ENCODE results near the gene PEX3. TPM values are rescaled to one million over a fixed set of nuclear protein-coding genes. Genes with fewer than 3 reads are reported as not detected.

Gene PEX3
- total and polyA plus RNA-seq, 8 donors: 2.8 to 9.6 (median 6.6) TPM

- Histone ChIP-seq H3K27ac (no peak overlapping the region), H3K4me1 (no peaks in the 10 kb centered on the region), H3K4me3 (no peak overlapping the region), H3K9me3 (no peaks in the 10 kb centered on the region), H3K36me3 (no peaks in the 10 kb centered on the region), H3K27me3 (no peaks in the 10 kb centered on the region)
- intact Hi-C loops (cut with DNase I): no loop called here
- no peak for ATAC-seq
- FAIRE-seq: no peak
- no peak for DNase-seq
- 94 to 97% methylated on average over 8 of the region's 8 CpGs for WGBS, 2 donors
- TF ChIP-seq, protein P1, sequence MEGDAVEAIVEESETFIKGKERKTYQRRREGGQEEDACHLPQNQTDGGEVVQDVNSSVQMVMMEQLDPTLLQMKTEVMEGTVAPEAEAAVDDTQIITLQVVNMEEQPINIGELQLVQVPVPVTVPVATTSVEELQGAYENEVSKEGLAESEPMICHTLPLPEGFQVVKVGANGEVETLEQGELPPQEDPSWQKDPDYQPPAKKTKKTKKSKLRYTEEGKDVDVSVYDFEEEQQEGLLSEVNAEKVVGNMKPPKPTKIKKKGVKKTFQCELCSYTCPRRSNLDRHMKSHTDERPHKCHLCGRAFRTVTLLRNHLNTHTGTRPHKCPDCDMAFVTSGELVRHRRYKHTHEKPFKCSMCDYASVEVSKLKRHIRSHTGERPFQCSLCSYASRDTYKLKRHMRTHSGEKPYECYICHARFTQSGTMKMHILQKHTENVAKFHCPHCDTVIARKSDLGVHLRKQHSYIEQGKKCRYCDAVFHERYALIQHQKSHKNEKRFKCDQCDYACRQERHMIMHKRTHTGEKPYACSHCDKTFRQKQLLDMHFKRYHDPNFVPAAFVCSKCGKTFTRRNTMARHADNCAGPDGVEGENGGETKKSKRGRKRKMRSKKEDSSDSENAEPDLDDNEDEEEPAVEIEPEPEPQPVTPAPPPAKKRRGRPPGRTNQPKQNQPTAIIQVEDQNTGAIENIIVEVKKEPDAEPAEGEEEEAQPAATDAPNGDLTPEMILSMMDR (IDR thresholded peaks at IDR 0.05): no peak
Observed at GRCh38 chr6:143490775-143491174, 40.2 kb downstream of the PEX3 start.

GRCh38 chr6:143496974-143497373 is 46.4 kb downstream of the PEX3 start:
- Histone ChIP-seq H3K4me3 (no peak overlapping the region), H3K27ac (no peak overlapping the region), H3K9me3 (no peaks in the 10 kb centered on the region), H3K4me1 (no peaks in the 10 kb centered on the region), H3K36me3 (peaks cover 0 to 15% (median 0%) of the 10 kb centered on the region in 3 donors), H3K27me3 (no peaks in the 10 kb centered on the region)
- 98 to 100% methylated on average over 1 of the region's 1 CpG for WGBS, 2 donors
- TF ChIP-seq, protein P1 (IDR thresholded peaks at IDR 0.05): no peak
- intact Hi-C loops (cut with DNase I): no loop called here
- FAIRE-seq (no peak), ATAC-seq (no peak), DNase-seq (no peak)

GRCh38 chr6:143498428-143498827 is 47.8 kb downstream of the PEX3 start:
- WGBS, 2 donors: 94 to 96% methylated on average over 4 of the region's 4 CpGs
- ATAC-seq (no peak), DNase-seq (no peak), FAIRE-seq (no peak)
- Histone ChIP-seq H3K27me3 (no peaks in the 10 kb centered on the region), H3K4me1 (no peaks in the 10 kb centered on the region), H3K27ac (no peak overlapping the region), H3K36me3 (peaks cover 0 to 15% (median 0%) of the 10 kb centered on the region in 3 donors), H3K9me3 (no peaks in the 10 kb centered on the region), H3K4me3 (no peak overlapping the region)
- intact Hi-C loops (cut with DNase I): no loop called here
- TF ChIP-seq, protein P1 (IDR thresholded peaks at IDR 0.05): no peak

DNA sequence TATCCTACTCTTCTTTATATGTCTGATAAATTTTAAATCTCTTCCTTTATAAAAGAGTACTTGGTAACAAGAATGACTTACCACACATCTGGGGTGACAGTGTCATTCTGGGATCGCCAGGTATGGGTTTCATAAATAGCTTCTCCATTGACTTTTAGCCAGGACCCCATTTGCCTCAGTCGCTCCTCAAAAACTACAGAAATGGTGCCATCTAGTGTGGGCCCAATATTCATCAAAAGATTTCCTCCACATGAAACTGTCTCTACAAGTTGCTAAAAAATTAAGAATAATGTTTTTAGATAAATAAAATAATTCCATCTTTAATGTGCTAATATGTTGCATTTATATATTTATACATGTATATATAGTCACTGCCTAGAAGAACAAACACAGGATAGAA is 51.2 kb downstream of the PEX3 start:
- no peak for DNase-seq
- Histone ChIP-seq H3K9me3 (no peaks in the 10 kb centered on the region), H3K27me3 (no peaks in the 10 kb centered on the region), H3K36me3 (peaks cover 0 to 29% (median 0%) of the 10 kb centered on the region in 3 donors), H3K4me1 (no peaks in the 10 kb centered on the region), H3K4me3 (no peak overlapping the region), H3K27ac (no peak overlapping the region)
- intact Hi-C loops (cut with DNase I): no loop called here
- FAIRE-seq: no peak
- TF ChIP-seq, protein P1 (IDR thresholded peaks at IDR 0.05): no peak
- ATAC-seq: no peak
- 89 to 94% methylated on average over 2 of the region's 2 CpGs for WGBS, 2 donors

- Histone ChIP-seq H3K27ac (no peak overlapping the region), H3K36me3 (peaks cover 0 to 24% (median 0%) of the 10 kb centered on the region in 3 donors), H3K9me3 (no peaks in the 10 kb centered on the region), H3K4me1 (no peaks in the 10 kb centered on the region), H3K27me3 (no peaks in the 10 kb centered on the region), H3K4me3 (no peak overlapping the region)
- WGBS, 2 donors: 88 to 91% methylated on average over 1 of the region's 1 CpG
- intact Hi-C loops (cut with DNase I): no loop called here
- no peak for FAIRE-seq
- no peak for ATAC-seq
- no peak for DNase-seq
- TF ChIP-seq, protein P1 (IDR thresholded peaks at IDR 0.05): no peak
Observed at GRCh38 chr6:143504369-143504768, 53.8 kb downstream of the PEX3 start.
